Skeletal muscle cell (primary cell): Measurements from ENCODE around the gene ACVR1.

ENCODE experiments used
- DNase-seq: peaks from one replicate; pipeline ENCODE4 v3.0.0-alpha.2; 2010; ENCODE audit warnings: low read depth
- H3K4me3 ChIP-seq: 2 replicates; pipeline ENCODE4 v1.5.1; 2011; ENCODE audit warnings: low read depth, mild to moderate bottlenecking, control low read depth, low read length, moderate library complexity

ACVR1 gene

GRCh38 chr2:157876066-157876785 lies at the start of gene ACVR1:
Gene ACVR1 (minus strand): TSS chr2:157876330. CDS start chr2:157799493, 76,837 bp downstream.
- H3K4me3 ChIP-seq = peak within 1 kb of the TSS; percentile 80
- DNase-seq = peak; percentile 95

GRCh38 chr2:157925071-157925470 lies 48.9 kb upstream of the ACVR1 start:
- H3K4me3 ChIP-seq = no peak overlapping the region
- no peak for DNase-seq

- no peak for DNase-seq
- no peak overlapping the region for H3K4me3 ChIP-seq
Measured at GRCh38 chr2:157923598-157924217, 47.6 kb upstream of the ACVR1 start.

GRCh38 chr2:157922815-157923214 lies 46.7 kb upstream of the ACVR1 start:
- DNase-seq = no peak
- no peak overlapping the region for H3K4me3 ChIP-seq

GRCh38 chr2:157922336-157922735 lies 46.2 kb upstream of the ACVR1 start:
- no peak for DNase-seq
- H3K4me3 ChIP-seq = no peak overlapping the region

- no peak overlapping the region for H3K4me3 ChIP-seq
- DNase-seq = no peak
Measured at GRCh38 chr2:157920736-157921135, 44.6 kb upstream of the ACVR1 start.

GRCh38 chr2:157919181-157919580 lies 43.1 kb upstream of the ACVR1 start:
- no peak for DNase-seq
- H3K4me3 ChIP-seq = no peak overlapping the region

GRCh38 chr2:157918319-157918718 lies 42.2 kb upstream of the ACVR1 start:
- no peak overlapping the region for H3K4me3 ChIP-seq
- DNase-seq = no peak

- DNase-seq = no peak
Measured at GRCh38 chr2:157911750-157912149, 35.6 kb upstream of the ACVR1 start.

GRCh38 chr2:157911246-157911645 lies 35.1 kb upstream of the ACVR1 start:
- no peak for DNase-seq
- H3K4me3 ChIP-seq = no peak overlapping the region

More at GRCh38 chr2:157911750-157912149, 35.6 kb upstream of the ACVR1 start:
- no peak overlapping the region for H3K4me3 ChIP-seq

- H3K4me3 ChIP-seq = no peak overlapping the region
- no peak for DNase-seq
Measured at GRCh38 chr2:157905092-157905491, 29.0 kb upstream of the ACVR1 start.

GRCh38 chr2:157903626-157904025 lies 27.5 kb upstream of the ACVR1 start:
- no peak overlapping the region for H3K4me3 ChIP-seq
- no peak for DNase-seq

GRCh38 chr2:157903151-157903550 lies 27.0 kb upstream of the ACVR1 start:
- DNase-seq = no peak
- H3K4me3 ChIP-seq = no peak overlapping the region

GRCh38 chr2:157902692-157903091 lies 26.6 kb upstream of the ACVR1 start:
- no peak for DNase-seq
- H3K4me3 ChIP-seq = no peak overlapping the region

GRCh38 chr2:157901325-157901724 lies 25.2 kb upstream of the ACVR1 start:
- no peak overlapping the region for H3K4me3 ChIP-seq
- DNase-seq = no peak

GRCh38 chr2:157900684-157901083 lies 24.6 kb upstream of the ACVR1 start:
- DNase-seq = no peak
- no peak overlapping the region for H3K4me3 ChIP-seq

GRCh38 chr2:157900203-157900602 lies 24.1 kb upstream of the ACVR1 start:
- no peak for DNase-seq
- no peak overlapping the region for H3K4me3 ChIP-seq

GRCh38 chr2:157899125-157899839 lies 23.2 kb upstream of the ACVR1 start:
- DNase-seq = no peak
- no peak overlapping the region for H3K4me3 ChIP-seq

- H3K4me3 ChIP-seq = no peak overlapping the region
- peak; percentile 87 for DNase-seq
Measured at GRCh38 chr2:157898591-157898996, 22.5 kb upstream of the ACVR1 start.

- no peak for DNase-seq
- H3K4me3 ChIP-seq = no peak overlapping the region
Measured at GRCh38 chr2:157897106-157897971, 21.2 kb upstream of the ACVR1 start.
